ENCODE measurements around the gene GFOD1. TPM values are rescaled to one million over a fixed set of nuclear protein-coding genes. Genes with fewer than 3 reads are reported as not detected.

Gene GFOD1
- 0.93 and 2.2 TPM in 2 replicates for total RNA-seq (2014; rRNA removed; shearing (Covaris generic); ENCODE audit: low replicate concordance)

GRCh38 chr6:13487122-13488014 is at the start of gene GFOD1:
Gene GFOD1, minus strand, starts transcription at chr6:13487600. Its CDS starts 710 bp downstream, at chr6:13486890.
- in situ Hi-C loops (cut with HindIII; ENCODE audit: low pct_unique_long_range_greater_than_20kb, low sequenced_read_pairs): no loop called here
- peak; percentile 77 for DNase-seq (ENCODE audit: low read depth)

- in situ Hi-C loops (cut with HindIII; ENCODE audit: low pct_unique_long_range_greater_than_20kb, low sequenced_read_pairs): no loop called here
- DNase-seq (ENCODE audit: low read depth): no peak
Measured at GRCh38 chr6:13536796-13537526, 49.6 kb upstream of the GFOD1 start.

- DNase-seq (ENCODE audit: low read depth): no peak
- in situ Hi-C loops (cut with HindIII; ENCODE audit: low pct_unique_long_range_greater_than_20kb, low sequenced_read_pairs): no loop called here
Measured at GRCh38 chr6:13535306-13535705, 47.9 kb upstream of the GFOD1 start.

- no peak for DNase-seq (ENCODE audit: low read depth)
- in situ Hi-C loops (cut with HindIII; ENCODE audit: low pct_unique_long_range_greater_than_20kb, low sequenced_read_pairs): no loop called here
Measured at GRCh38 chr6:13534536-13534935, 47.1 kb upstream of the GFOD1 start.

- DNase-seq (ENCODE audit: low read depth): no peak
- in situ Hi-C loops (cut with HindIII; ENCODE audit: low pct_unique_long_range_greater_than_20kb, low sequenced_read_pairs): no loop called here
Measured at GRCh38 chr6:13531956-13532355, 44.6 kb upstream of the GFOD1 start.

GRCh38 chr6:13528777-13529343 is 41.5 kb upstream of the GFOD1 start:
- DNase-seq (ENCODE audit: low read depth): no peak
- in situ Hi-C loops (cut with HindIII; ENCODE audit: low pct_unique_long_range_greater_than_20kb, low sequenced_read_pairs): no loop called here

GRCh38 chr6:13528232-13528631 is 40.8 kb upstream of the GFOD1 start:
- in situ Hi-C loops (cut with HindIII; ENCODE audit: low pct_unique_long_range_greater_than_20kb, low sequenced_read_pairs): no loop called here
- no peak for DNase-seq (ENCODE audit: low read depth)

- in situ Hi-C loops (cut with HindIII; ENCODE audit: low pct_unique_long_range_greater_than_20kb, low sequenced_read_pairs): no loop called here
- no peak for DNase-seq (ENCODE audit: low read depth)
Measured at GRCh38 chr6:13527671-13528056, 40.3 kb upstream of the GFOD1 start.

GRCh38 chr6:13526727-13527670 is 39.6 kb upstream of the GFOD1 start:
- DNase-seq (ENCODE audit: low read depth): no peak
- in situ Hi-C loops (cut with HindIII; ENCODE audit: low pct_unique_long_range_greater_than_20kb, low sequenced_read_pairs): no loop called here

GRCh38 chr6:13526357-13526726 is 38.9 kb upstream of the GFOD1 start:
- in situ Hi-C loops (cut with HindIII; ENCODE audit: low pct_unique_long_range_greater_than_20kb, low sequenced_read_pairs): no loop called here
- no peak for DNase-seq (ENCODE audit: low read depth)

GRCh38 chr6:13524801-13525508 is 37.6 kb upstream of the GFOD1 start:
- DNase-seq (ENCODE audit: low read depth): no peak
- in situ Hi-C loops (cut with HindIII; ENCODE audit: low pct_unique_long_range_greater_than_20kb, low sequenced_read_pairs): no loop called here

- DNase-seq (ENCODE audit: low read depth): no peak
- in situ Hi-C loops (cut with HindIII; ENCODE audit: low pct_unique_long_range_greater_than_20kb, low sequenced_read_pairs): no loop called here
Measured at GRCh38 chr6:13523826-13524622, 36.6 kb upstream of the GFOD1 start.

GRCh38 chr6:13522656-13523055 is 35.3 kb upstream of the GFOD1 start:
- in situ Hi-C loops (cut with HindIII; ENCODE audit: low pct_unique_long_range_greater_than_20kb, low sequenced_read_pairs): no loop called here
- no peak for DNase-seq (ENCODE audit: low read depth)

- DNase-seq (ENCODE audit: low read depth): no peak
- in situ Hi-C loops (cut with HindIII; ENCODE audit: low pct_unique_long_range_greater_than_20kb, low sequenced_read_pairs): no loop called here
Measured at GRCh38 chr6:13519839-13520238, 32.4 kb upstream of the GFOD1 start.

- in situ Hi-C loops (cut with HindIII; ENCODE audit: low pct_unique_long_range_greater_than_20kb, low sequenced_read_pairs): no loop called here
- DNase-seq (ENCODE audit: low read depth): no peak
Measured at GRCh38 chr6:13517116-13517515, 29.7 kb upstream of the GFOD1 start.

- in situ Hi-C loops (cut with HindIII; ENCODE audit: low pct_unique_long_range_greater_than_20kb, low sequenced_read_pairs): no loop called here
- no peak for DNase-seq (ENCODE audit: low read depth)
Measured at GRCh38 chr6:13515912-13516311, 28.5 kb upstream of the GFOD1 start.

Data from Caki2 (cell line).